MM.1S (cell line): ENCODE measurements around the gene GPR183.

Source experiments
- DNase-seq: peaks from one replicate; pipeline ENCODE4 v3.0.0-alpha.2; 2015
- H2AFZ ChIP-seq: fragments of 300-600 bp; sonication (generic); 2 replicates; pipeline ENCODE4 v1.6.0; 2016; ENCODE audit warnings: antibody characterized with exemption, low read length
- H3F3A ChIP-seq: fragments of 300-600 bp; sonication (generic); 2 replicates; pipeline ENCODE4 v1.6.1; 2016; ENCODE audit warnings: mild to moderate bottlenecking, antibody characterized with exemption, low read length, moderate library complexity, mixed read lengths; ENCODE audit not compliant: insufficient read depth
- H3K27ac ChIP-seq: fragments of 300-600 bp; sonication (generic); 2 replicates; pipeline ENCODE4 v1.5.1; 2016; ENCODE audit warnings: mild to moderate bottlenecking, low read length
- H3K27me3 ChIP-seq: fragments of 300-600 bp; sonication (generic); replicated peaks from 2 replicates; pipeline ENCODE4 v1.6.0; 2016; ENCODE audit warnings: low read length; ENCODE audit not compliant: insufficient read depth
- H3K36me3 ChIP-seq: fragments of 300-600 bp; sonication (generic); replicated peaks from 2 replicates; pipeline ENCODE4 v1.6.1; 2016; ENCODE audit warnings: mild to moderate bottlenecking, low read length, mixed read lengths; ENCODE audit not compliant: insufficient read depth
- H3K4me1 ChIP-seq: fragments of 300-600 bp; sonication (generic); 2 replicates; pipeline ENCODE4 v1.6.1; 2016; ENCODE audit warnings: low read length, mixed read lengths
- H3K4me2 ChIP-seq: fragments of 300-600 bp; sonication (generic); 2 replicates; pipeline ENCODE4 v1.6.0; 2016; ENCODE audit warnings: low read depth, low read length
- H3K4me3 ChIP-seq: fragments of 300-600 bp; sonication (generic); 2 replicates; pipeline ENCODE4 v1.5.1; 2016; ENCODE audit warnings: low read length, mixed read lengths
- H3K79me2 ChIP-seq: fragments of 300-600 bp; sonication (generic); 2 replicates; pipeline ENCODE4 v1.6.1; 2016; ENCODE audit warnings: mixed run types, low read length, mixed read lengths
- H3K9ac ChIP-seq: fragments of 300-600 bp; sonication (generic); 2 replicates; pipeline ENCODE4 v1.6.1; 2016; ENCODE audit warnings: low read length, mixed read lengths
- H3K9me2 ChIP-seq: fragments of 300-600 bp; sonication (generic); replicated peaks from 2 replicates; pipeline ENCODE4 v1.6.1; 2016; ENCODE audit warnings: mild to moderate bottlenecking, low read length, mixed read lengths; ENCODE audit not compliant: insufficient read depth
- H3K9me3 ChIP-seq: fragments of 300-600 bp; sonication (generic); replicated peaks from 2 replicates; pipeline ENCODE4 v1.6.1; 2016; ENCODE audit warnings: mild to moderate bottlenecking, low read length, mixed read lengths; ENCODE audit not compliant: insufficient read depth
- H4K20me1 ChIP-seq: fragments of 300-600 bp; sonication (generic); 2 replicates; pipeline ENCODE4 v1.6.1; 2016; ENCODE audit warnings: mild to moderate bottlenecking, low read length, moderate library complexity, mixed read lengths; ENCODE audit not compliant: insufficient read depth
- EZH2 ChIP-seq: fragments of 300-600 bp; sonication (generic); optimal IDR thresholded peaks from 2 replicates; pipeline ENCODE3; 2017; ENCODE audit warnings: low read depth, mild to moderate bottlenecking, antibody characterized with exemption, low read length, mixed read lengths
- EZH2phosphoT487 ChIP-seq: fragments of 300-600 bp; sonication (generic); IDR thresholded peaks from 2 replicates; pipeline ENCODE4 v1.6.1; 2018; ENCODE audit warnings: antibody characterized with exemption, low read length
- TF ChIP-seq, protein P1 (sequence below): fragments of 300-600 bp; sonication (generic); IDR thresholded peaks from 2 replicates; pipeline ENCODE4 v1.5.1; 2016; ENCODE audit warnings: antibody characterized with exemption, low read length, mixed read lengths

GPR183 gene

DNA sequence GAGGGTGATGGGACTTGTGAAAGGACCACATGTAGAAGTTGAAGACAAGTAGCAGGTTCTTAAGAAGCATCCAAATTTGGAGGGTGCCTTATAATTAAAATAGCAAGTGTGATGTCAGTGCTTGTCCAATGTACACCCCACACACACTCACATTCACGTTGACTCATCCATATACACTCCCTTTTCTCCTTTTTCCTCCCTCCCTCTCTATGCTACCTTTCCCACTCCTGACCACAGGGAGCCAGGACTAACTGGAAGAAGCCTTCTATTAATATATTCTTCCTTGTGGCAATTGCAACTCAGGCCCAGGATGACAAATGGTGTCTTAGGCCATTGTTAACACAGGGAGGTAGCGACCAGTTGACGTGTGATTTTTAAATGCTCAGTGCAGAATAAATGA lies 16.3 kb upstream of the GPR183 start:
- Histone ChIP-seq H3K9me3 (no peaks in the 10 kb centered on the region), H3K4me3 (no peak overlapping the region), H3K27me3 (no peaks in the 10 kb centered on the region), H2AFZ (no peak overlapping the region), H3K9me2 (no peaks in the 10 kb centered on the region), H4K20me1 (no peaks in the 10 kb centered on the region), H3K9ac (no peak overlapping the region), H3K79me2 (no peaks in the 10 kb centered on the region), H3K4me2 (no peak overlapping the region), H3F3A (no peaks in the 10 kb centered on the region), H3K27ac (no peak overlapping the region), H3K36me3 (no peaks in the 10 kb centered on the region), H3K4me1 (peaks cover 12% of the 10 kb centered on the region)
- TF ChIP-seq, protein P1, sequence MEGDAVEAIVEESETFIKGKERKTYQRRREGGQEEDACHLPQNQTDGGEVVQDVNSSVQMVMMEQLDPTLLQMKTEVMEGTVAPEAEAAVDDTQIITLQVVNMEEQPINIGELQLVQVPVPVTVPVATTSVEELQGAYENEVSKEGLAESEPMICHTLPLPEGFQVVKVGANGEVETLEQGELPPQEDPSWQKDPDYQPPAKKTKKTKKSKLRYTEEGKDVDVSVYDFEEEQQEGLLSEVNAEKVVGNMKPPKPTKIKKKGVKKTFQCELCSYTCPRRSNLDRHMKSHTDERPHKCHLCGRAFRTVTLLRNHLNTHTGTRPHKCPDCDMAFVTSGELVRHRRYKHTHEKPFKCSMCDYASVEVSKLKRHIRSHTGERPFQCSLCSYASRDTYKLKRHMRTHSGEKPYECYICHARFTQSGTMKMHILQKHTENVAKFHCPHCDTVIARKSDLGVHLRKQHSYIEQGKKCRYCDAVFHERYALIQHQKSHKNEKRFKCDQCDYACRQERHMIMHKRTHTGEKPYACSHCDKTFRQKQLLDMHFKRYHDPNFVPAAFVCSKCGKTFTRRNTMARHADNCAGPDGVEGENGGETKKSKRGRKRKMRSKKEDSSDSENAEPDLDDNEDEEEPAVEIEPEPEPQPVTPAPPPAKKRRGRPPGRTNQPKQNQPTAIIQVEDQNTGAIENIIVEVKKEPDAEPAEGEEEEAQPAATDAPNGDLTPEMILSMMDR, result no peak
- TF ChIP-seq EZH2phosphoT487 (no peak), EZH2 (no peak)
- no peak for DNase-seq

DNA sequence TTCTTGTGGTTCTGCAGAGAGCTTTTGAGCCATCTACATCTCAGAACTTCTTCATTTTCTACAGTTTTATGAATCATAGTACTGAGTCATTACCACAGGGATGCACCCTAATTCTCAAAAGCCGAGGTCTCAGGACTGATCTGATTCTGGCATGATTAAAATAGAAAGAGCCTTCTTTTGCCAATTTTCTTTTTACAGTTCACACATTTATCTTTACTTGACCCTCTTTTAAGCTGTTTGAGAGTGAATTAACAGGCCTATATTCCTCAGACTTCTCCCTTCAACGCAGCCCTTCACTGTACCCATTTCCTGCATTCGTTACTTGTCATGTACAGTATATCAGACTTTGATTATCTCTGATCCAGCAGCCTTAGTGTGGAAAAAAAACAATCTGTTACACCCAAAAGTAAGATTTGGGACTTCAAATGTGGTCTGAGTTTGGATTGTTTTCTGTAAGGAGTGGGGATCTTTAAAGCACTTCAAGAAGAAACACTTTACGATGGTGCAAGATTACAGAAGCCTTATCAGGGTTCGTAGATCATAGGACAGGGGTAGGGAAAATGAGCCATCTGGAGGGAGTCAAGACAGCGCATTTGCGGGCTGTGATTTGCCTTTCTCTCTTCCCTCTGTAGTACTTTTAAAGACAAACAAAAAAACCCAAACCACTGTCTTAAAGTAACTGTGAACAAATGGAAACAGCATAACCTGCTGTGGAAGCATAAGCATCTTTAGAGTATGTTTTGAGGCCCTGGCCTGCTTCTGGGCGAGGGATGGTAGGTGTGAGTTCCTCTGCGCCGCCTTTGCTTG lies 15.3 kb upstream of the GPR183 start:
- no peak overlapping the region for H3K9ac ChIP-seq
- DNase-seq, result no peak
- no peaks in the 10 kb centered on the region for H3F3A ChIP-seq
- no peak overlapping the region for H3K4me2 ChIP-seq
- peaks cover 12% of the 10 kb centered on the region for H3K4me1 ChIP-seq
- no peak overlapping the region for H3K4me3 ChIP-seq
- H3K27ac ChIP-seq, result no peak overlapping the region
- no peaks in the 10 kb centered on the region for H3K9me3 ChIP-seq
- no peaks in the 10 kb centered on the region for H4K20me1 ChIP-seq
- no peaks in the 10 kb centered on the region for H3K36me3 ChIP-seq
- H3K9me2 ChIP-seq, result no peaks in the 10 kb centered on the region
- H3K79me2 ChIP-seq, result no peaks in the 10 kb centered on the region
- TF ChIP-seq, protein P1, result no peak
- TF ChIP-seq EZH2, result no peak
- no peak for TF ChIP-seq EZH2phosphoT487
- H2AFZ ChIP-seq, result no peak overlapping the region
- no peaks in the 10 kb centered on the region for H3K27me3 ChIP-seq

DNA sequence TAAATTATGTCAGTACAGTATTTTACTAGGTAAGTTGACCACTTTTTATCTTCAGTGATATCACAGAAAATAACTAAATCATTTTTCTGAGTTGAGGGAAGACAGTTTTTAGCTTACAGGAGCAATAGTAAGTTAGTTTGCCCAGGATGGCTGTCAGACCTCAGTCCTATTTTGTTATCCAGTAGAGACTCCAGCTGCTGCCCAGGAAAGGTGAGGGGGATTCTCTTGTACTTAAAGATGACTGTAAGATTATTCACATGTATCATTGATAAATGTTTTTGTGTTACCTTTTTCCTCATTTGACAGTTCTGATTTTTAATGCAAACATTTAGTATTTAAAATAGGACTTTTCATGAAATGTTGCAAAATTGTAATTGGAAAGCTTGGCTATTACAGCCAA lies 14.5 kb upstream of the GPR183 start:
- H3F3A ChIP-seq, result no peaks in the 10 kb centered on the region
- no peaks in the 10 kb centered on the region for H3K9me3 ChIP-seq
- DNase-seq, result no peak
- no peaks in the 10 kb centered on the region for H3K36me3 ChIP-seq
- no peaks in the 10 kb centered on the region for H3K79me2 ChIP-seq
- H3K4me3 ChIP-seq, result no peak overlapping the region
- H4K20me1 ChIP-seq, result no peaks in the 10 kb centered on the region
- H3K27me3 ChIP-seq, result no peaks in the 10 kb centered on the region
- no peak overlapping the region for H2AFZ ChIP-seq
- H3K9me2 ChIP-seq, result no peaks in the 10 kb centered on the region
- TF ChIP-seq EZH2, result no peak
- TF ChIP-seq, protein P1, result no peak
- no peak for TF ChIP-seq EZH2phosphoT487
- peaks cover 11% of the 10 kb centered on the region for H3K4me1 ChIP-seq
- H3K27ac ChIP-seq, result no peak overlapping the region
- H3K9ac ChIP-seq, result no peak overlapping the region
- no peak overlapping the region for H3K4me2 ChIP-seq
